ENCODE measurements around the gene CDH11. TPM values are rescaled to one million over a fixed set of nuclear protein-coding genes. Genes with fewer than 3 reads are reported as not detected.

Gene CDH11
- total and polyA plus RNA-seq, 2 donors (not counting 1 experiment from before 2014, with no cell fraction given): not detected

DNA sequence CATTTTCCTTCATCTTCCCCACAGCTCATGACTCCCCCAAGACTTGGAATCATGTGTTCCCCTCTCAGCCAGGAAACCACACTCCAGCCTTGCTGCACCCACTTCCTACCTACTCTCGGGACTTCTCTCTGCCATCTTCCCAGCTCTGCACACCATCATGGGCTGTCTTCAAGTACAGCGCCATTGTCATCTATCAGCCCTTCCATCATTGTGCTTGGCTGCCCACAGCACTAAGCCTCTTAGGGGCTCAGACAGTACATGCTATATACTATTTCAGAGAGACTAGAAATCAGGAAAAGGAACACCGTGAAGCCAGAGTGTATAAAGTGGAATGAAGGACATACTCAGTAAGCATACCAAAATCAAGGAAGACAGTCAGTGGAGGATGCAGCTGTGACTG is 64.7 kb downstream of the CDH11 start:
- Mint-ChIP-seq H3K4me3 (no peak overlapping the region), H3K4me1 (no peaks in the 10 kb centered on the region), H3K27me3 (no peaks in the 10 kb centered on the region), H3K27ac (no peak overlapping the region), H3K9me3 (ENCODE audit: insufficient read depth) (no peaks in the 10 kb centered on the region)
- 57% methylated on average over 2 of the region's 3 CpGs for WGBS (ENCODE audit: insufficient coverage)
- Histone ChIP-seq H2AFZ (ENCODE audit: insufficient read depth, low read depth, low read length, poor library complexity, severe bottlenecking) (no peak overlapping the region), H3K79me2 (ENCODE audit: control insufficient read depth, insufficient read depth, low read length) (no peaks in the 10 kb centered on the region), H4K20me1 (ENCODE audit: control insufficient read depth, insufficient read depth, low read length, poor library complexity, severe bottlenecking) (no peaks in the 10 kb centered on the region), H3K4me3 (ENCODE audit: control extremely low read depth in 1 of 5, extremely low read depth in 1 of 5, insufficient read depth in 1 of 5, low read depth in 2 of 5, low read length in 4 of 5) (no peak overlapping the region), H3K27ac (ENCODE audit: low read length in 2 of 2) (no peak overlapping the region), H3K27me3 (replicated peaks in 1 of 4; ENCODE audit: control extremely low read depth in 1 of 4, control insufficient read depth in 3 of 4, insufficient read depth in 4 of 4, low read length in 3 of 4) (no peaks in the 10 kb centered on the region), H3K4me1 (ENCODE audit: control insufficient read depth in 2 of 2, insufficient read depth in 2 of 2, low read length in 2 of 2) (no peaks in the 10 kb centered on the region), H3K9ac (ENCODE audit: low read length) (no peak overlapping the region), H3K9me3 (ENCODE audit: control extremely low read depth in 1 of 3, control insufficient read depth in 2 of 3, insufficient read depth in 1 of 3, low read length in 2 of 3) (no peaks in the 10 kb centered on the region), H3K36me3 (replicated peaks in 1 of 2; ENCODE audit: control extremely low read depth in 1 of 2, control insufficient read depth in 1 of 2, extremely low read depth in 1 of 2, insufficient read depth in 2 of 2, low read length in 1 of 2) (no peaks in the 10 kb centered on the region), H3K4me2 (replicated peaks; ENCODE audit: low read depth, low read length, poor library complexity, severe bottlenecking) (no peak overlapping the region)
- DNase-seq (no peak), ATAC-seq (ENCODE audit: low read depth) (no peak)
- TF ChIP-seq, protein P1, sequence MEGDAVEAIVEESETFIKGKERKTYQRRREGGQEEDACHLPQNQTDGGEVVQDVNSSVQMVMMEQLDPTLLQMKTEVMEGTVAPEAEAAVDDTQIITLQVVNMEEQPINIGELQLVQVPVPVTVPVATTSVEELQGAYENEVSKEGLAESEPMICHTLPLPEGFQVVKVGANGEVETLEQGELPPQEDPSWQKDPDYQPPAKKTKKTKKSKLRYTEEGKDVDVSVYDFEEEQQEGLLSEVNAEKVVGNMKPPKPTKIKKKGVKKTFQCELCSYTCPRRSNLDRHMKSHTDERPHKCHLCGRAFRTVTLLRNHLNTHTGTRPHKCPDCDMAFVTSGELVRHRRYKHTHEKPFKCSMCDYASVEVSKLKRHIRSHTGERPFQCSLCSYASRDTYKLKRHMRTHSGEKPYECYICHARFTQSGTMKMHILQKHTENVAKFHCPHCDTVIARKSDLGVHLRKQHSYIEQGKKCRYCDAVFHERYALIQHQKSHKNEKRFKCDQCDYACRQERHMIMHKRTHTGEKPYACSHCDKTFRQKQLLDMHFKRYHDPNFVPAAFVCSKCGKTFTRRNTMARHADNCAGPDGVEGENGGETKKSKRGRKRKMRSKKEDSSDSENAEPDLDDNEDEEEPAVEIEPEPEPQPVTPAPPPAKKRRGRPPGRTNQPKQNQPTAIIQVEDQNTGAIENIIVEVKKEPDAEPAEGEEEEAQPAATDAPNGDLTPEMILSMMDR (IDR thresholded peaks at IDR 0.05): no peak
- no peak for TF ChIP-seq EZH2 (IDR thresholded peaks at IDR 0.05; ENCODE audit: borderline replicate concordance, insufficient read depth, low read depth, low read length, poor library complexity, severe bottlenecking)
- CTCF ChIA-PET: no interaction called here
- POLR2A ChIA-PET: no interaction called here
- intact Hi-C loops (cut with micrococcal nuclease): no loop called here

DNA sequence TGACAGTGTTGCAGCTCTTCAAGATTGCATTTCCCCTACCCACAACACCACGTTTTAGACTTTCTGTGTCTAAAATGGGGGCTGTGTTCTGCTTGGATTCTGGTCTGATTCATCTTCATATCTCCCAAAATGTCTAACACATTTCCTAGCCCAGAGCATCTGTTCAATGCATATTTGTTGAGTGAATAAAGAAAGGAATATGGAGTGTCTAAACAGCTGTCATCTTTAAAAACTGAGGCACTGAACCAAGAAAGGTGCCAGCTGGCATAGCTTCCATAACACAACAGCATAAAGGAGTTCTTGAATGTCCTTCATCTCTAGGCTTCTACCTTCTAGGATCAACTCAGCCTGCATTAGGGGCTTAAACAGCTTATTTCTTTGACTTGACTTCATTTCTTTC is 67.4 kb downstream of the CDH11 start:
- H3K4me1 Mint-ChIP-seq: no peaks in the 10 kb centered on the region
- ChIA-PET POLR2A (no interaction called here), CTCF (no interaction called here)
- no peaks in the 10 kb centered on the region for H3K27me3 ChIP-seq (replicated peaks in 1 of 4; ENCODE audit: control extremely low read depth in 1 of 4, control insufficient read depth in 3 of 4, insufficient read depth in 4 of 4, low read length in 3 of 4)
- ATAC-seq (ENCODE audit: low read depth): no peak
- H3K4me3 ChIP-seq (ENCODE audit: control extremely low read depth in 1 of 5, extremely low read depth in 1 of 5, insufficient read depth in 1 of 5, low read depth in 2 of 5, low read length in 4 of 5): no peak overlapping the region
- intact Hi-C loops (cut with micrococcal nuclease): no loop called here
- no peak overlapping the region for H2AFZ ChIP-seq (ENCODE audit: insufficient read depth, low read depth, low read length, poor library complexity, severe bottlenecking)
- no CpG with 5 or more reads among the region's 1 CpG for WGBS (ENCODE audit: insufficient coverage)
- no peak overlapping the region for H3K27ac Mint-ChIP-seq
- H4K20me1 ChIP-seq (ENCODE audit: control insufficient read depth, insufficient read depth, low read length, poor library complexity, severe bottlenecking): no peaks in the 10 kb centered on the region
- no peaks in the 10 kb centered on the region for H3K36me3 ChIP-seq (replicated peaks in 1 of 2; ENCODE audit: control extremely low read depth in 1 of 2, control insufficient read depth in 1 of 2, extremely low read depth in 1 of 2, insufficient read depth in 2 of 2, low read length in 1 of 2)
- H3K4me3 Mint-ChIP-seq: no peak overlapping the region
- no peaks in the 10 kb centered on the region for H3K9me3 ChIP-seq (ENCODE audit: control extremely low read depth in 1 of 3, control insufficient read depth in 2 of 3, insufficient read depth in 1 of 3, low read length in 2 of 3)
- H3K9ac ChIP-seq (ENCODE audit: low read length): no peak overlapping the region
- no peaks in the 10 kb centered on the region for H3K79me2 ChIP-seq (ENCODE audit: control insufficient read depth, insufficient read depth, low read length)
- H3K4me1 ChIP-seq (ENCODE audit: control insufficient read depth in 2 of 2, insufficient read depth in 2 of 2, low read length in 2 of 2): no peaks in the 10 kb centered on the region
- no peak overlapping the region for H3K27ac ChIP-seq (ENCODE audit: low read length in 2 of 2)
- H3K27me3 Mint-ChIP-seq: no peaks in the 10 kb centered on the region
- no peak overlapping the region for H3K4me2 ChIP-seq (replicated peaks; ENCODE audit: low read depth, low read length, poor library complexity, severe bottlenecking)
- H3K9me3 Mint-ChIP-seq (ENCODE audit: insufficient read depth): no peaks in the 10 kb centered on the region
- DNase-seq: no peak
- TF ChIP-seq EZH2 (IDR thresholded peaks at IDR 0.05; ENCODE audit: borderline replicate concordance, insufficient read depth, low read depth, low read length, poor library complexity, severe bottlenecking): no peak
- TF ChIP-seq, protein P1 (IDR thresholded peaks at IDR 0.05): no peak

Measured in B cell (primary cell).